GM12872 (cell line): ENCODE results near the gene CADPS.

Experiments used
- TF ChIP-seq, protein P1 (sequence below): IDR thresholded peaks from 3 replicates; pipeline ENCODE4 v1.5.1; 2011; ENCODE audit warnings: low read depth, mild to moderate bottlenecking, low read length, moderate library complexity; ENCODE audit not compliant: insufficient read depth

Gene CADPS

DNA sequence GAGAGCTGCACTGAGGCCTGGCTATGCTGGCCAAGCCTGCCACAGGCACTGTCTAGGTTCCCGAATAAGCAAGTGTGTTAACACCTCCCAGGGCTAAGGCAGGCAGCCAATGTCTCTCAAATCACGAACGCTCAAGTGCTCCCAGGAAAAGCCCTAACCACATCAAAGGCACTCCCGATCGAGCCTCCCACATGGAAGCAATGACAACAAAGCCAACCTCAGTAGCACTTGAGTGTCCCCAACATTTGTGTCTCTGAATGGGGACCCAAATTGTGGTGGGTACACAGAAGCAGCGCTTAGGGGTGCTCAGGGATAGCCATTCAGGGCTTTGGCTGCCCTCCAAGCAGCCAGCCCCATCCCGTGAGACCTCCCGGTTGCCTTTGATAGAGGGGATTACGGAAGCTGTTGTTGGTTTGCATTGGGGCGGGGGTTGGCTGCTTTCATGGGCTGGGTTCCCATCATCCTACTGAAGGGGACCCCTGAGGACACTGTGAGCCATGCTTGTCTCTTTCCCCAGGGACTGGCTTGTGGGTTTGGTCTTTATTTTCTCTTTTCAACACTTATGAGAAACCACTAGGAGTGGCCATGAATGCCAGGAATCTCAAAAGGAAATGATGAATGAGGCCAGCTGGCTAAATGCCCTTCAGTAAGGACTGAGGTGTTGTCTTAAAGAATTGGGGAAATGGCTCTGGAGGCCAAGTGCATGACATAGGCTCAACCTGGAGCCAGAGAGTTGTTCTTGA is 267.8 kb downstream of the CADPS start:
- TF ChIP-seq, protein P1, sequence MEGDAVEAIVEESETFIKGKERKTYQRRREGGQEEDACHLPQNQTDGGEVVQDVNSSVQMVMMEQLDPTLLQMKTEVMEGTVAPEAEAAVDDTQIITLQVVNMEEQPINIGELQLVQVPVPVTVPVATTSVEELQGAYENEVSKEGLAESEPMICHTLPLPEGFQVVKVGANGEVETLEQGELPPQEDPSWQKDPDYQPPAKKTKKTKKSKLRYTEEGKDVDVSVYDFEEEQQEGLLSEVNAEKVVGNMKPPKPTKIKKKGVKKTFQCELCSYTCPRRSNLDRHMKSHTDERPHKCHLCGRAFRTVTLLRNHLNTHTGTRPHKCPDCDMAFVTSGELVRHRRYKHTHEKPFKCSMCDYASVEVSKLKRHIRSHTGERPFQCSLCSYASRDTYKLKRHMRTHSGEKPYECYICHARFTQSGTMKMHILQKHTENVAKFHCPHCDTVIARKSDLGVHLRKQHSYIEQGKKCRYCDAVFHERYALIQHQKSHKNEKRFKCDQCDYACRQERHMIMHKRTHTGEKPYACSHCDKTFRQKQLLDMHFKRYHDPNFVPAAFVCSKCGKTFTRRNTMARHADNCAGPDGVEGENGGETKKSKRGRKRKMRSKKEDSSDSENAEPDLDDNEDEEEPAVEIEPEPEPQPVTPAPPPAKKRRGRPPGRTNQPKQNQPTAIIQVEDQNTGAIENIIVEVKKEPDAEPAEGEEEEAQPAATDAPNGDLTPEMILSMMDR: no peak

- TF ChIP-seq, protein P1: no peak
Measured at GRCh38 chr3:62605413-62606068, 269.7 kb downstream of the CADPS start.

- TF ChIP-seq, protein P1: no peak
Measured at GRCh38 chr3:62604751-62605351, 270.4 kb downstream of the CADPS start.

DNA sequence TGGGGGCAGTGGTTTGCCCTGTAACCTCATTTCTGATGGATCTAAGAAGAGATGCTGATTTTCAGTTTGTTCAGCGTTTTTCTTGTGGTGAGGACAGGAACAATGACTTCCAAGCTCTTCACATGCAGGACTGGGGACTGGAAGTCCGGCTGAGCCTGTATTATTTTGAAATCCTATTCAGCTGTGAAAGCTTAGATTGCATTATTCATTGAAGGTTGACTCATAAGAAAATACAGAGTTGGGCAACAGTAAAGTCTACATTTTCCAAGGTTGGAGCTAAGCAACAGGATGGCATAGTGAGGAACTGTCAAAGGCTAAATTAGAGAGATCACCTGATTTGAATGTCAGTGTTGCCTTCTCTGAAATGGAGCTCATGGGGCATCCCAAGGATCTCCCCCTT is 270.9 kb downstream of the CADPS start:
- TF ChIP-seq, protein P1: no peak

DNA sequence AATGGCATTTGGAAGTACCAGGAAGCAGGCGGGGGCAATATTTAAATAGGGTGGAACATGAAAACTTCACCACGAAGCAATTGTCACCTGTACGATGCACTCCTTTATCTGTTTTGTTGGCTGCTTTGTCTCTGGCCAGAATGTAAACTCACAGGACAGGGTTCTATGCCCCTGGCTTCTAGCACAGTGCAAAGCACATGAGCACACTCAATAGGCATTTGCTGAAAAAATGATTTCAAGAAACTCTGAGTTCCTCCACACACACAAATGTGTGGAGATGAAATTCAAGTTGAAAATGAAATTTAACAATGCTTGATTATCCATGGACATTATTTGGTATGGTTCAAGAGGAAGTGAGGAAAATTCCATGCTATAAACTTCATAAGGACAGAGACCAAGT is 272.2 kb downstream of the CADPS start:
- TF ChIP-seq, protein P1: no peak

GRCh38 chr3:62602129-62602770 is 273.0 kb downstream of the CADPS start:
- TF ChIP-seq, protein P1: no peak

DNA sequence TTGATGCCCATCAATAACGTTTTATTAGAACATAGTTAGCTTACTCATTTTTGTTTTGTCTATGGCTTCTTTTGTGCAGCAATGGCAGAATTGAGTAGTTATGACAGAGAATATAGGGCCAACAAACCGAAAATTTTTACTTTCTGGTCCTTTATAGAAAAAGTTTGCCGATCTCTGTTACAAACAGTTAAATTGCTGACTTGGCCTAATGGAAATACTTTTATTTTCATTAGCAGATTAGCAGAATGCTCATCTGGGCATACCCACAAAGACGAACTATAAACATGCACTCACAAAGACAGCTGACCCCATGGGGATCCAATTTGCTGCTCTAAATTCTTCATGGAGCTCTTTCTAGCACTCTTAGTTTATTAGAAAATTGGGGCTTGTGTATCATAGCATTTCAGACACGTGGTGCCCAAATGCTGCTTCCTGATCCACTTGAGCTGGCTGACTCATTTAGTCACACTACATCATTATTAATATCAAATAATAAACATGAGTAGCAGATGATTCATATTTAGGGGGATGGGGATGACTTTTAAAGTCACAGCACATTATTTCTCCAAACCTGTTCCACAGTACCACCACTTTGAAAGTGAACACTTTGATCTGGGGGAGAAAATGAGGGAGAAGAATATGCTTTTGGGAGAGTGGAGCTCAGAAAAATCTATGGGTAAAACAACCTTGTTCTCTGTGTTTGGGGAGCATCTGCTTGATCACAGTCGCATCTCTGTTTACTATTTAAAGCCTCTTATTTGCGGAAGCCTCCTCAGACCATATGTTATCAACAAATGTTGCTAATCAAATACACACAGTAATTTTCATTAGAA is 273.8 kb downstream of the CADPS start:
- TF ChIP-seq, protein P1: no peak
